ENCODE measurements around the gene DMAC2L.

The DMAC2L gene

DNA sequence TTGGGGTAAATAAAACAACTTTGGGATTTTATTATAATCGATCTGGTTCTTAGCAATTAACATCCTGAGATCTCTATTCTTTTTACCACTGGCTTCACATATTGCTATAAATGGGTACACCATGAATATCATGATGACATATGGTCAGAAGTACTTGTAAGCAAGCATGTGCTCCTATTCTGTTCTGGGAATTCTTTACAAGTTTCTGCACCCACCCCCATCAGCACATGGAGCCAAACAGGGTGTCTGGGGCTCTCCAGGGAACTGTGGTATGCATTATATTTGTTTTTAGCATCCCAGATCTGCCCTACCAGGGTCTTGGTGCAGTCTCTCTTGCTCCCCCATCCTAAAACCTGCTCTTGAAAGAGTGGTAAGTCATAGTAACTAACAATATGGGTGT lies 31.3 kb downstream of the DMAC2L start:
- DNase-seq (ENCODE audit: low read depth) = no peak
- no peak for TF ChIP-seq CTCF (IDR thresholded peaks at IDR 0.05; ENCODE audit: low read depth, low read length, missing control alignments)

DNA sequence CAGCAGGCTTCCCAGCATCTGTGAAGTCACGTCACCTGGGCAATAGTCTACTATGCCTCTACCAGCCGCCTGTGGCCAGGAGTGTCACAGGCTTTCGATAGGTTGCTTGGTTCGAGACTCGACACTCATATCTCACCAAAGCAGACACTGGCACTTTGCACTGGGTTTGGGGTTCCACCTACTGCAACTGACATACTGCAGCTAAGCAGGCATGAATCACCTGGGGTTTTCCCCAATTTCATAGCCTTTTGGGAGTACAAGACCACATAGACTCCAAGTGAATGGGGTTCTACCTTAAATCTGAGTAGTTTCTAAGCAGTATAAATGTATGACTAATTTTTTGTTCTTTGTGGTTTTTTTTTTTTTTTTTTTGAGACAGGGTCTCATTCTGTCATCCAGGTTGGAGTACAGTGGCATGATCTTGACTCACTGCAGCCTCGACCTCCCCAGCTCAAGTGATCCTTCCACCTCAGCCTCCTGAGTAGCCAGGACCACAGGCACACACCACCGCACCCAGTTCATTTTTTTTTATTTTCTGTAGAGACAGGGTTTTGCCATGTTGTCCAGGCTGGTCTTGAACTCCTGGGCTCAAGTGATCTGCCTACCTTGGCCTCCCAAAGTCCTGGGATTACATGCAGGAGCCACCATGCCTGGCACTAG lies 32.1 kb downstream of the DMAC2L start:
- H3K4me3 ChIP-seq (ENCODE audit: low read depth, low read length) = no peak overlapping the region
- DNase-seq (ENCODE audit: low read depth) = no peak
- TF ChIP-seq CTCF (IDR thresholded peaks at IDR 0.05; ENCODE audit: low read depth, low read length, missing control alignments) = no peak

More for the DNA sequence above, 31.3 kb downstream of the DMAC2L start:
- H3K4me3 ChIP-seq (ENCODE audit: low read depth, low read length) = no peak overlapping the region

DNA sequence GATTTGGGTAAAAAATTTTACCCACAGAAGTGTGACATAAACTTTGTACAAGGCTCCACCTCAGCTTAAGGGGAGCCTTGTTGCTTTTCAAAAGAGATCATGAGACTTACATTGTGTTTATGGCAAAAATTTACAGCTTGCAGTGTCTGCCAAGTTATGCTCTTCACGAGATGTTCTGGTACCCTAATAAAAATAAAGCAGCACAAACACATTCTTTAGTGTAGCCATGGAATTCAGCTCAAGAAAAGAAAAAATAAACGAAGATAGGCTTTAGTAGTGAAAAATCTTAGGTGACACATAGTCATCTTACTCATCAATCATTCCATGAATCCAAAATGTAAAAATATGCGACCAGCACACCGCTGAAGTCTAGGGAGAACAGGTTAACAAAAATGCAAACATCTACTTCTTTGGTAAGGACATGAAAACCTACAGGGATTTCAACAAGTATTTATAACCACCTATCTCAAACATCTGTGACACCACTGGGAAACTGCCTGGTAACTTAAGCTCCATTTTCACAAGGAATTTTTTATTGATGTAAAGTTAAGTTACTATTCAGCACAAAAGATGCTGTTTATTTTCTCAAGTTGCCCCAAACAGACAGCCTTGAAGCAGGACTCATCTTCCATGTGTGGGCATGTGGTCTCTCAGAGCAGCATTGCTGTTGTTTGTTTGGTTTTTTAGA lies 32.9 kb downstream of the DMAC2L start:
- no peak overlapping the region for H3K4me3 ChIP-seq (ENCODE audit: low read depth, low read length)
- no peak for DNase-seq (ENCODE audit: low read depth)
- no peak for TF ChIP-seq CTCF (IDR thresholded peaks at IDR 0.05; ENCODE audit: low read depth, low read length, missing control alignments)

- no peak for TF ChIP-seq CTCF (IDR thresholded peaks at IDR 0.05; ENCODE audit: low read depth, low read length, missing control alignments)
- no peak overlapping the region for H3K4me3 ChIP-seq (ENCODE audit: low read depth, low read length)
- DNase-seq (ENCODE audit: low read depth) = no peak
Observed at GRCh38 chr14:50345846-50346422, 33.8 kb downstream of the DMAC2L start.

- TF ChIP-seq CTCF (IDR thresholded peaks at IDR 0.05; ENCODE audit: low read depth, low read length, missing control alignments) = no peak
- no peak overlapping the region for H3K4me3 ChIP-seq (ENCODE audit: low read depth, low read length)
- no peak for DNase-seq (ENCODE audit: low read depth)
Observed at GRCh38 chr14:50347521-50347920, 35.4 kb downstream of the DMAC2L start.

DNA sequence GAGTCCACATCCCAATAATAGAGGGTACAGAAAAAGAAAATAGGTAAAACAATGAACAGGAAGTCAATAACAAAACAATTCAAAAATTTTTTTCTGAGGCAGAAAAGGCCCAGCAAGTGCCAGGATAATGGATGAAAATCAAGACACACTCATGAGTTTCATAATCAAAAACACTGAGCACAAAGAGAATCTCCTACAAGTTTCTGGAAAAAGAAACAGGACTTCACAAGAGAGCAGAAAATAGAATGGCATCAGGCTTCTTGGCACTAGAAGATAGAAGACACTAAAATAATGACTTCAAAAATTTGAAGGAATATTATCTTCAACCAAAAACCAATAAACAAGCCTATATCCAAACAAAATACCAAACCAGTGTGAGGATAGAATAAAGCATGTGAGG lies 36.8 kb downstream of the DMAC2L start:
- no peak overlapping the region for H3K4me3 ChIP-seq (ENCODE audit: low read depth, low read length)
- TF ChIP-seq CTCF (IDR thresholded peaks at IDR 0.05; ENCODE audit: low read depth, low read length, missing control alignments) = no peak
- no peak for DNase-seq (ENCODE audit: low read depth)

All from GM12864 (cell line).